WTC11 (cell line): ENCODE results near the gene DCP1B. TPM values are rescaled to one million over a fixed set of nuclear protein-coding genes. Genes with fewer than 3 reads are reported as not detected.

Source experiments
- ATAC-seq: fragments of 200-7000 bp; cut with Tn5 transposase; 2 replicates; pipeline ENCODE4 v1.10.0; 2021; ENCODE audit warnings: mild to moderate bottlenecking, moderate library complexity
- CTCF ChIA-PET: fragments of 300-600 bp; sonication (Branson Sonifier 250); formaldehyde crosslinking; loops from one replicate; lab custom pipeline; 2021; ENCODE audit warnings: antibody characterized with exemption; lab: Charles Lee
- POLR2A ChIA-PET: fragments of 350-600 bp; sonication (Branson Sonifier 250); formaldehyde crosslinking; loops from one replicate; lab custom pipeline; 2021; ENCODE audit warnings: antibody characterized with exemption; lab: Charles Lee
- DNase-seq: peaks from one replicate; pipeline ENCODE4 v3.0.0; 2021; ENCODE audit warnings: low spot score
- H3K27ac Mint-ChIP-seq: 2 replicates; pipeline ENCODE4 v1.8.0; 2021; ENCODE audit warnings: mixed read lengths
- H3K27me3 Mint-ChIP-seq: 2 replicates; pipeline ENCODE4 v1.8.0; 2021; ENCODE audit warnings: low read depth, mild to moderate bottlenecking, moderate library complexity, mixed read lengths
- H3K36me3 Mint-ChIP-seq: 2 replicates; pipeline ENCODE4 v1.8.0; 2021; ENCODE audit warnings: mixed read lengths
- H3K4me1 Mint-ChIP-seq: 2 replicates; pipeline ENCODE4 v1.8.0; 2022; ENCODE audit warnings: mixed read lengths
- H3K4me3 Mint-ChIP-seq: 2 replicates; pipeline ENCODE4 v1.8.0; 2021; ENCODE audit warnings: mild to moderate bottlenecking, moderate library complexity, mixed read lengths
- H3K9me3 Mint-ChIP-seq: 2 replicates; pipeline ENCODE4 v1.8.0; 2021; ENCODE audit warnings: mixed read lengths
- AR ChIP-seq: fragments of 250-450 bp; sonication (Bioruptor Pico); IDR thresholded peaks from 2 replicates; pipeline ENCODE4 v1.9.0; 2021; ENCODE audit warnings: mild to moderate bottlenecking
- CBFB ChIP-seq: sonication (generic); formaldehyde crosslinking; IDR thresholded peaks from 2 replicates; pipeline ENCODE4 v1.8.1; 2022; ENCODE audit warnings: mild to moderate bottlenecking, low read depth, missing genetic modification reagents
- ELF4 ChIP-seq: sonication (generic); formaldehyde crosslinking; IDR thresholded peaks from 2 replicates; pipeline ENCODE4 v1.8.1; 2022; ENCODE audit warnings: low read depth, mild to moderate bottlenecking, moderate library complexity, missing genetic modification reagents
- IRF2 ChIP-seq: sonication (generic); formaldehyde crosslinking; IDR thresholded peaks from 2 replicates; pipeline ENCODE4 v1.8.0; 2022; ENCODE audit warnings: low read depth, missing genetic modification reagents, borderline replicate concordance
- JAZF1 ChIP-seq: fragments of 250-450 bp; sonication (Bioruptor Pico); IDR thresholded peaks from 2 replicates; pipeline ENCODE4 v1.9.0; 2021; ENCODE audit warnings: moderate library complexity, mild to moderate bottlenecking, inconsistent platforms
- JUN ChIP-seq: sonication (generic); formaldehyde crosslinking; IDR thresholded peaks from 2 replicates; pipeline ENCODE4 v1.8.0; 2023; ENCODE audit warnings: mild to moderate bottlenecking, missing genetic modification reagents
- NR1H2 ChIP-seq: sonication (generic); formaldehyde crosslinking; IDR thresholded peaks from 2 replicates; pipeline ENCODE4 v1.9.0; 2021; ENCODE audit warnings: mild to moderate bottlenecking, moderate library complexity, missing genetic modification reagents
- NR2C2 ChIP-seq: sonication (generic); formaldehyde crosslinking; IDR thresholded peaks from 2 replicates; pipeline ENCODE4 v1.8.0; 2022; ENCODE audit warnings: mild to moderate bottlenecking, missing genetic modification reagents
- TP53 ChIP-seq: sonication (generic); formaldehyde crosslinking; IDR thresholded peaks from 2 replicates; pipeline ENCODE4 v1.8.1; 2023; ENCODE audit warnings: mild to moderate bottlenecking, missing genetic modification reagents
- ZBTB21 ChIP-seq: sonication (generic); formaldehyde crosslinking; IDR thresholded peaks from 2 replicates; pipeline ENCODE4 v1.8.1; 2023; ENCODE audit warnings: mild to moderate bottlenecking, missing genetic modification reagents, borderline replicate concordance
- ZBTB43 ChIP-seq: sonication (generic); formaldehyde crosslinking; IDR thresholded peaks from 2 replicates; pipeline ENCODE4 v1.8.1; 2023; ENCODE audit warnings: mild to moderate bottlenecking, missing genetic modification reagents
- ZNF138 ChIP-seq: sonication (generic); formaldehyde crosslinking; conservative IDR thresholded peaks from 2 replicates; pipeline ENCODE4 v1.8.1; 2022; ENCODE audit warnings: mild to moderate bottlenecking, moderate library complexity, missing genetic modification reagents
- ZNF219 ChIP-seq: sonication (generic); formaldehyde crosslinking; IDR thresholded peaks from 2 replicates; pipeline ENCODE4 v1.8.0; 2023; ENCODE audit warnings: missing genetic modification reagents, mild to moderate bottlenecking, borderline replicate concordance
- ZNF232 ChIP-seq: sonication (generic); formaldehyde crosslinking; IDR thresholded peaks from 2 replicates; pipeline ENCODE4 v1.8.0; 2022; ENCODE audit warnings: mild to moderate bottlenecking, missing genetic modification reagents
- ZNF425 ChIP-seq: fragments of 250-450 bp; sonication (Bioruptor Pico); conservative IDR thresholded peaks from 2 replicates; pipeline ENCODE4 v1.9.0; 2021; ENCODE audit warnings: mild to moderate bottlenecking
- ZNF532 ChIP-seq: fragments of 250-450 bp; sonication (Bioruptor Pico); IDR thresholded peaks from 2 replicates; pipeline ENCODE4 v1.9.0; 2021; ENCODE audit warnings: mild to moderate bottlenecking, borderline replicate concordance
- total RNA-seq: library from RNA; stranded (reverse); gene quantifications from 3 replicates; pipeline ENCODE4 v1.2.3, GENCODE V29; 2021
- TF ChIP-seq, protein P1 (sequence below): sonication (generic); formaldehyde crosslinking; IDR thresholded peaks from 2 replicates; pipeline ENCODE4 v1.8.1; 2023; ENCODE audit warnings: mild to moderate bottlenecking, missing genetic modification reagents, moderate library complexity

DCP1B gene
- total RNA-seq, 1 experiment from 2014 or later, result 25.1 TPM

DNA sequence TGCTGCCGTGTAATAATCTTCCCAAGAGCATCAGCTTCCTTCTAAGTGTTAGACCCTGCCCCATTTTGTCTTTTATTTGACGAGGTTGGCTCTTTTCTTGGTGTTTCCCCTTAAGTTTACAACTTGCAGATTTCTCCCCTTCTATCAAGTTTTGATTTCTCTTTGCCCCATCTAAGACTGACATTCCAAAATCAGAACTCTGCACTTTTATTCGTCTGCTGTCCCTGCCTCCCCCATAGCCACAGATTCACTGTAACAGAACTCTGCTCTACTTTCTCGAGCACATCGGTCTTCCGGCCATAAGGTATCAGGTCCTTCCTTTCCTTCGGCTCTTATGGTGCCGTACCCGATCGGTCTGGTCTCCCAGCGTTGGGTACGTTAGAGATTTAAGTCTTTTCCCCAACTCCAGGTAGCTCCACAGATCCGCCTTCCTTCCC lies 563 bp downstream of the DCP1B start:
- no peaks in the 10 kb centered on the region for H3K27me3 Mint-ChIP-seq
- H3K27ac Mint-ChIP-seq, result peak overlapping the region; percentile 98
- DNase-seq (no peak), ATAC-seq (peak; percentile 29)
- no peaks in the 10 kb centered on the region for H3K36me3 Mint-ChIP-seq
- H3K9me3 Mint-ChIP-seq, result no peaks in the 10 kb centered on the region
- TF ChIP-seq, protein P1, sequence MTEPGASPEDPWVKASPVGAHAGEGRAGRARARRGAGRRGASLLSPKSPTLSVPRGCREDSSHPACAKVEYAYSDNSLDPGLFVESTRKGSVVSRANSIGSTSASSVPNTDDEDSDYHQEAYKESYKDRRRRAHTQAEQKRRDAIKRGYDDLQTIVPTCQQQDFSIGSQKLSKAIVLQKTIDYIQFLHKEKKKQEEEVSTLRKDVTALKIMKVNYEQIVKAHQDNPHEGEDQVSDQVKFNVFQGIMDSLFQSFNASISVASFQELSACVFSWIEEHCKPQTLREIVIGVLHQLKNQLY (CRISPR knock-in tag), result no peak
- TF ChIP-seq ZNF138 (CRISPR knock-in tag), result no peak
- 0 out of 2 replicates have a peak, but pooled peaks have one; percentile 5 for TF ChIP-seq ZBTB21 (CRISPR knock-in tag)
- no peak for TF ChIP-seq JUN (CRISPR knock-in tag)
- ChIA-PET CTCF (interaction anchor here (1.0 kb wide), 1 partner anchor 279 kb away, joined by 3 read pairs; no protein-coding TSS in a partner anchor), POLR2A (no interaction called here)
- H3K4me3 Mint-ChIP-seq, result peak overlapping the region; percentile 98
- H3K4me1 Mint-ChIP-seq, result peaks cover 40% of the 10 kb centered on the region

DNA sequence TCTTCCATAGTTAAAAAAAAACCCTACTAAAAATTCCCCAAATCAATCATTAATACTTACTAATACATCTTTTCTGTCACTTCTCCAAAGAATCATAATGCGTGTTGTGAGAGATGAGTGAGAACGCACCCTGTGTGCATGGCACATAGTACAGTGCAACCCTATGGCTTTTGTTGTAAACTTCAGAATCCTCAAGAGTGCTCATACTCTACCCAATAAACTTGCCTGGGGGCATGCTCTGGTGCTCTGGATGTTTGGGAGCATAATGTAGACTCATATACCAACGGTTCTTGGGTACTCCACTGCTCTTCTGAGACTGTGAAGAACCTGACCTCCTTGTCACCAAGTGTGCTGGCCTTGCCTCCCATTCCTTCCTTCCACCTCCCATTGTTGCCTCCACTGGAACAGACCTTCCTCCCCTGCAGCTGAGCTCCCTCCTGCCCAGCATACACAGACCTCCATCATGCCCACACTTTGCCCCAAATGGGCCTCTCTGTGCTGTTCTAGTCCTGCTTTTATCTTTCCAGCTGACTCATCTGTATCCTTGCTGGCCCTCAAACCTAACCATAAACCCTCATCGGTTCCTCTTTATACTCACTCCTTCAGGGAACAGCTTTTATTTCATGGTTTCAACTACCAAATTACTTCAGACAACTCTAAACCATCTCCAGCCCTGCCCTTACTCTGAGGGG lies 8.9 kb downstream of the DCP1B start:
- DNase-seq, result no peak
- ATAC-seq, result peak; percentile 38
- POLR2A ChIA-PET, result interaction anchor here (1.3 kb wide), 1 partner anchor 9 kb away, joined by 3 read pairs; the partner anchor contains the start of gene DCP1B
- H3K27me3 Mint-ChIP-seq, result no peaks in the 10 kb centered on the region
- no peak for TF ChIP-seq ZBTB43 (CRISPR knock-in tag)
- no peak for TF ChIP-seq CBFB (CRISPR knock-in tag)
- TF ChIP-seq JAZF1 (CRISPR knock-in tag), result no peak
- no peak for TF ChIP-seq ZNF532
- TF ChIP-seq ELF4, result no peak
- TF ChIP-seq, protein P1 (CRISPR knock-in tag), result no peak
- no peak for TF ChIP-seq NR2C2 (CRISPR knock-in tag)
- TF ChIP-seq ZNF232 (CRISPR knock-in tag), result no peak
- no peak for TF ChIP-seq NR1H2 (CRISPR knock-in tag)
- TF ChIP-seq IRF2 (CRISPR knock-in tag), result no peak
- TF ChIP-seq ZNF219 (CRISPR knock-in tag), result no peak
- TF ChIP-seq AR, result no peak
- no peak for TF ChIP-seq ZNF425
- TF ChIP-seq TP53 (CRISPR knock-in tag), result no peak
- TF ChIP-seq, all 79 proteins: peak for 0
- peaks cover 29% of the 10 kb centered on the region for H3K36me3 Mint-ChIP-seq
- no peaks in the 10 kb centered on the region for H3K9me3 Mint-ChIP-seq
- H3K27ac Mint-ChIP-seq, result peak overlapping the region; percentile 36
- H3K4me1 Mint-ChIP-seq, result peaks cover 46% of the 10 kb centered on the region
- CTCF ChIA-PET, result no interaction called here
- H3K4me3 Mint-ChIP-seq, result peak overlapping the region; percentile 34
